Smooth muscle cell (in vitro differentiated cells): ENCODE results near the gene JAG1. TPM values are rescaled to one million over a fixed set of nuclear protein-coding genes. Genes with fewer than 3 reads are reported as not detected.

ENCODE experiments used
- DNase-seq: peaks from one replicate; lab custom pipeline; 2025; ENCODE audit not compliant: unreplicated experiment; lab: John Stamatoyannopoulos, UW
- H2AFZ ChIP-seq: fragments of 200-600 bp; sonication (generic); 2 replicates; pipeline ENCODE4 v1.6.0; 2016; ENCODE audit warnings: antibody characterized with exemption, low read depth, mild to moderate bottlenecking
- H3F3A ChIP-seq: fragments of 200-600 bp; sonication (generic); 2 replicates; pipeline ENCODE4 v1.6.0; 2017; ENCODE audit warnings: antibody characterized with exemption, low read depth
- H3K27ac ChIP-seq: fragments of 200-600 bp; sonication (generic); 2 replicates; pipeline ENCODE4 v1.5.1; 2016; ENCODE audit warnings: low read depth, mild to moderate bottlenecking
- H3K27me3 ChIP-seq: fragments of 200-600 bp; sonication (generic); 2 replicates; pipeline ENCODE4 v1.6.1; 2016; ENCODE audit warnings: low read depth, mild to moderate bottlenecking
- H3K36me3 ChIP-seq: fragments of 200-600 bp; sonication (generic); 2 replicates; pipeline ENCODE4 v1.5.1; 2016; ENCODE audit warnings: low read depth
- H3K4me1 ChIP-seq: fragments of 200-600 bp; sonication (generic); 2 replicates; pipeline ENCODE4 v1.5.1; 2016; ENCODE audit warnings: low read depth
- H3K4me2 ChIP-seq: fragments of 200-600 bp; sonication (generic); 2 replicates; pipeline ENCODE4 v1.6.0; 2016; ENCODE audit warnings: mild to moderate bottlenecking
- H3K4me3 ChIP-seq: fragments of 200-600 bp; sonication (generic); 2 replicates; pipeline ENCODE4 v1.5.1; 2016; ENCODE audit warnings: mild to moderate bottlenecking
- H3K79me2 ChIP-seq: fragments of 200-600 bp; sonication (generic); 2 replicates; pipeline ENCODE4 v1.6.0; 2016; ENCODE audit warnings: low read depth, mild to moderate bottlenecking
- H3K9ac ChIP-seq: fragments of 200-600 bp; sonication (generic); 2 replicates; pipeline ENCODE4 v1.6.0; 2016; ENCODE audit warnings: low read depth
- H3K9me3 ChIP-seq: fragments of 200-600 bp; sonication (generic); replicated peaks from 2 replicates; pipeline ENCODE4 v1.5.1; 2016; ENCODE audit warnings: low read depth
- H4K20me1 ChIP-seq: fragments of 200-600 bp; sonication (generic); 2 replicates; pipeline ENCODE4 v1.6.0; 2016; ENCODE audit warnings: low read depth
- CTCF ChIP-seq: fragments of 200-600 bp; sonication (generic); IDR thresholded peaks from 2 replicates; pipeline ENCODE4 v1.5.1; 2017; ENCODE audit warnings: borderline replicate concordance, mild to moderate bottlenecking, antibody characterized with exemption; ENCODE audit not compliant: insufficient read depth, poor library complexity, severe bottlenecking
- WGBS: methylation state at CpG from one replicate; pipeline ENCODE4 v1.1.7; 2016; ENCODE audit warnings: low lambda C conversion rate; 5-methylcytosine and 5-hydroxymethylcytosine counted together
- polyA plus RNA-seq: library from polyadenylated mRNA; unstranded; fragments of >200 nt; fragmentation: Nextera tagmentation; extraction: Ambion mirVana; gene quantifications from 2 replicates; pipeline ENCODE4 v1.2.1, GENCODE V29; 2016
- total RNA-seq: library from RNA; depleted of rRNA; stranded (reverse); fragments of >200 nt; gene quantifications from 2 replicates; pipeline ENCODE4 v1.2.3, GENCODE V29; 2014

JAG1 gene
- total and polyA plus RNA-seq, 2 experiments from 2014 or later = 45.0 to 126 TPM

- peak overlapping the region; percentile 2 for H3K4me2 ChIP-seq
- H3K36me3 ChIP-seq = no peaks in the 10 kb centered on the region
- no peak overlapping the region for H3K4me3 ChIP-seq
- no peak for TF ChIP-seq CTCF
- H3K79me2 ChIP-seq = no peaks in the 10 kb centered on the region
- peak overlapping the region; percentile 25 for H3K27ac ChIP-seq
- no peak overlapping the region for H2AFZ ChIP-seq
- H3K27me3 ChIP-seq = no peaks in the 10 kb centered on the region
- H3K9ac ChIP-seq = no peak overlapping the region
- H3K9me3 ChIP-seq = no peaks in the 10 kb centered on the region
- H3F3A ChIP-seq = peaks cover 4% of the 10 kb centered on the region
- H4K20me1 ChIP-seq = no peaks in the 10 kb centered on the region
- peaks cover 16% of the 10 kb centered on the region for H3K4me1 ChIP-seq
- DNase-seq = no peak
These were observed 64.0 kb downstream of the JAG1 start for GRCh38 chr20:10609770-10610169.

- TF ChIP-seq CTCF = no peak
- no peaks in the 10 kb centered on the region for H3K36me3 ChIP-seq
- peak overlapping the region; percentile 25 for H3K27ac ChIP-seq
- DNase-seq = no peak
- H3K4me2 ChIP-seq = peak overlapping the region; percentile 2
- no peaks in the 10 kb centered on the region for H3K79me2 ChIP-seq
- 82% methylated on average over 2 of the region's 2 CpGs for WGBS
- H3K4me3 ChIP-seq = no peak overlapping the region
- H4K20me1 ChIP-seq = no peaks in the 10 kb centered on the region
- peaks cover 21% of the 10 kb centered on the region for H3K4me1 ChIP-seq
- no peak overlapping the region for H3K9ac ChIP-seq
- no peaks in the 10 kb centered on the region for H3K9me3 ChIP-seq
- no peaks in the 10 kb centered on the region for H3K27me3 ChIP-seq
- peaks cover 4% of the 10 kb centered on the region for H3F3A ChIP-seq
- H2AFZ ChIP-seq = no peak overlapping the region
These were observed 64.5 kb downstream of the JAG1 start for GRCh38 chr20:10609276-10609675.

GRCh38 chr20:10605547-10606195, 68.1 kb downstream of the JAG1 start:
- no peaks in the 10 kb centered on the region for H3K36me3 ChIP-seq
- H3K4me3 ChIP-seq = no peak overlapping the region
- no peaks in the 10 kb centered on the region for H3K9me3 ChIP-seq
- H3K4me2 ChIP-seq = peak overlapping the region; percentile 66
- H3K79me2 ChIP-seq = no peaks in the 10 kb centered on the region
- H2AFZ ChIP-seq = no peak overlapping the region
- peak overlapping the region; percentile 81 for H3K27ac ChIP-seq
- peaks cover 9% of the 10 kb centered on the region for H3F3A ChIP-seq
- H3K9ac ChIP-seq = no peak overlapping the region
- no peaks in the 10 kb centered on the region for H3K27me3 ChIP-seq
- 54% methylated on average over 3 of the region's 3 CpGs for WGBS
- no peaks in the 10 kb centered on the region for H4K20me1 ChIP-seq
- H3K4me1 ChIP-seq = peaks cover 36% of the 10 kb centered on the region
- no peak for DNase-seq
- no peak for TF ChIP-seq CTCF

GRCh38 chr20:10604865-10605440, 68.8 kb downstream of the JAG1 start:
- DNase-seq = no peak
- H3K79me2 ChIP-seq = no peaks in the 10 kb centered on the region
- no peak overlapping the region for H3K4me3 ChIP-seq
- H3K4me2 ChIP-seq = peak overlapping the region; percentile 66
- no peaks in the 10 kb centered on the region for H4K20me1 ChIP-seq
- TF ChIP-seq CTCF = no peak
- H3K36me3 ChIP-seq = no peaks in the 10 kb centered on the region
- WGBS = 94% methylated on average over 2 of the region's 2 CpGs
- H3K9ac ChIP-seq = no peak overlapping the region
- no peaks in the 10 kb centered on the region for H3K9me3 ChIP-seq
- H2AFZ ChIP-seq = no peak overlapping the region
- peaks cover 34% of the 10 kb centered on the region for H3K4me1 ChIP-seq
- H3K27me3 ChIP-seq = no peaks in the 10 kb centered on the region
- H3K27ac ChIP-seq = peak overlapping the region; percentile 81
- H3F3A ChIP-seq = peaks cover 9% of the 10 kb centered on the region
